NCI-H2081 (cell line): ENCODE results near the gene NFKBIB.

Experiments
- DNase-seq, 2 experiments: peaks; one replicate each; lab custom pipeline; 2025; lab: John Stamatoyannopoulos, UW

The NFKBIB gene

GRCh38 chr19:38958301-38958700 is 58.5 kb downstream of the NFKBIB start:
- no peak for DNase-seq
